Measurements from ENCODE around the gene CZIB. TPM values are rescaled to one million over a fixed set of nuclear protein-coding genes. Genes with fewer than 3 reads are reported as not detected.

The CZIB gene
- total RNA-seq, 4 donors from 2014 or later = 11.2 to 61.9 (median 39.7) TPM

DNA sequence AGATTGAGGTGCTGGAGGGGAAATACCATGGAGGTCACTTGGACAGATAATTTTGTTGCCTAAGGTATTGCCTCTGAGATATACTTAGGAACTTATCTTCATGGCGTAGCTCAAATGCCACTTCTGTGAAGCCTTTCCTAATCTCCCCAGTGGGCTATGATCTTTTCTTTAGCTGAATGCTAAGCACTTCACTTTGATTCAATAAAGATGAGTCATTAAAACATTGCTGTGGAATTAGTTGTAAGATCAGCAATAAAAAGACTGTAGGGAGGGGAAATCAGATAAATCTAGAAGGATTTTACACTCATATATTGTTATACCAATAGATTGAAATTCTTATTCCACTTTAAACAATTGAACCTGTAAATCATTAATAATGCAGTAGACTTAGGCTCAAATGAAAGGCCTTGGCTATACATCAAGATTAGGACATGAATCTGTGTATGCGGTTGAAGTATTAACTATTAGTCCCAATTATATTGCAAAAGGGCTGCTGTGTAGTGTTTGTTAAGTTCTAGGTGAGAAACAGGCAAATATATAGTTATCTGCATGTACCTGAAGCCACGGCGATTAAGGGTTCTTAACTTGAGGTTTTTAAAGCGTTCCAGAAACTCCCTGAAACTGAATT lies 37.1 kb upstream of the CZIB start:
- Histone ChIP-seq H3K27ac (no peak overlapping the region), H3K36me3 (no peaks in the 10 kb centered on the region), H3K9me3 (no peaks in the 10 kb centered on the region), H3K4me3 (no peak overlapping the region), H3K27me3 (no peaks in the 10 kb centered on the region), H3K4me1 (no peaks in the 10 kb centered on the region)
- DNase-seq = no peak
- intact Hi-C loops (cut with DNase I; ENCODE audit: low total_unique reads) (no loop called here), in situ Hi-C loops (cut with MboI; ENCODE audit: low pct_ligation_motif_present in 1 of 4, low pct_unique_long_range_greater_than_20kb in 1 of 4, low sequenced_read_pairs in 3 of 4) (no loop called here)
- TF ChIP-seq POLR2A (IDR thresholded peaks at IDR 0.05) (no peak), CTCF (IDR thresholded peaks at IDR 0.05) (no peak), POLR2AphosphoS5 (IDR thresholded peaks at IDR 0.05) (no peak), EP300 (IDR thresholded peaks at IDR 0.05; ENCODE audit: low read depth) (no peak)
- 92% methylated on average over 5 of the region's 5 CpGs for WGBS, 2 donors (ENCODE audit: low coverage in 1 of 2)

- Histone ChIP-seq H3K4me3 (no peak overlapping the region), H3K4me1 (no peaks in the 10 kb centered on the region), H3K27me3 (no peaks in the 10 kb centered on the region), H3K36me3 (no peaks in the 10 kb centered on the region), H3K27ac (no peak overlapping the region), H3K9me3 (no peaks in the 10 kb centered on the region)
- 95% methylated on average over 11 of the region's 11 CpGs; no CpG with 5 or more reads in 1 of the 2 donors for WGBS, 2 donors (ENCODE audit: low coverage in 1 of 2)
- intact Hi-C loops (cut with DNase I; ENCODE audit: low total_unique reads) (no loop called here), in situ Hi-C loops (cut with MboI; ENCODE audit: low pct_ligation_motif_present in 1 of 4, low pct_unique_long_range_greater_than_20kb in 1 of 4, low sequenced_read_pairs in 3 of 4) (no loop called here)
- DNase-seq = no peak
- TF ChIP-seq POLR2AphosphoS5 (IDR thresholded peaks at IDR 0.05) (no peak), EP300 (IDR thresholded peaks at IDR 0.05; ENCODE audit: low read depth) (no peak)
Measured at GRCh38 chr1:53256511-53257453, 36.3 kb upstream of the CZIB start.

DNA sequence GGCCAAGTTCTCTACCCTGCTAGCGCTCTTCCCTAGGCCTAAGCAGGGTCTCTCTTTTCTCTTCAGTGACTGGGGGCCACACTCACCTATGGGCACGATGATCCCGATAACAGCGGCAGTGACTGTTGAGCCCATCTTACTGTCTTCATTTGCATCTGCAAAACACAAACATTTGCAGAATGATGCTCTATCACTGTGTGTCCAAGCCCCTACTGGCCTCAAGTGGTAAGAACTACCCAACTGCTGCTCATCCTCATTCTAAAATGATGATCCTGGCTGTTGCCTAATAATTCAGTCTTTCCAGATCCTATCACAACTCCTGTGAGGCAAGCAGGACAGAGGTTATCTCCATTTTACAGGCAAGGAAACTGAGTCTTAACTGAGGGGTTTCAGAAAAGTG lies 34.6 kb upstream of the CZIB start:
- Histone ChIP-seq H3K27me3 (no peaks in the 10 kb centered on the region), H3K4me1 (no peaks in the 10 kb centered on the region), H3K9me3 (no peaks in the 10 kb centered on the region), H3K4me3 (no peak overlapping the region), H3K36me3 (no peaks in the 10 kb centered on the region), H3K27ac (no peak overlapping the region)
- intact Hi-C loops (cut with DNase I; ENCODE audit: low total_unique reads) (no loop called here), in situ Hi-C loops (cut with MboI; ENCODE audit: low pct_ligation_motif_present in 1 of 4, low pct_unique_long_range_greater_than_20kb in 1 of 4, low sequenced_read_pairs in 3 of 4) (no loop called here)
- TF ChIP-seq POLR2AphosphoS5 (IDR thresholded peaks at IDR 0.05) (no peak), EP300 (IDR thresholded peaks at IDR 0.05; ENCODE audit: low read depth) (no peak), CTCF (IDR thresholded peaks at IDR 0.05) (no peak), POLR2A (IDR thresholded peaks at IDR 0.05) (no peak)
- 95 to 100% methylated on average over 4 of the region's 4 CpGs for WGBS, 2 donors (ENCODE audit: low coverage in 1 of 2)
- DNase-seq = no peak

DNA sequence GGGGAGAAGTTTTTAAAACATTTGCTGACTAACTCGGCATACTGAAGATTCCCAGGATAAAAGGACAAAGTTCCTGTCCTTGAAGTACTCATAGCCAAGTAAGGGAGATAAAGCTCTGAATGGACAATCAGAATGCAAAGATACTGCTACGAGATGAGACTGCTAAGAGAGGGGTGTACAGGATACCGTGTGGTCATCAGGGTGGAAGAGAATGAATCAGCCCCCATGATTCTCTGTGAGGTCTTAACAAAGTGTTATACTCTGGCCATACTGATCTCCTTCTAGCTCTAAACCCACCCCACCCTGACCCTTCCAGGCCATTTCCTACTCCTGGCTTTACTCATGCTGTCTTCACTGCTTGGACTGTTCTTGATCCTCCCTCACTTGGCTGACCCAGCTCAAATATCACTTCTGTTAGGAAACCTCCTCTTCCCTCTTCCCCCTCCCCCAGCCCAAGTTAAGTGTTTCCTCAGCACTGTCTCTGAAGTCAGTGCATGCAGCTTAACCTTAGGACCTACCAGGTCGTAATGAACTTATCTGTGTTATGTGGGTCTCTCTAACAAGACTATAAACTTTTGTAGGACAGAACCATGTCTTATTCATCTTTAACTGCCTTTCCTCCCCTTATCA lies 33.7 kb upstream of the CZIB start:
- H3K36me3 ChIP-seq = no peaks in the 10 kb centered on the region
- no peaks in the 10 kb centered on the region for H3K27me3 ChIP-seq
- in situ Hi-C loops (cut with MboI; ENCODE audit: low pct_ligation_motif_present in 1 of 4, low pct_unique_long_range_greater_than_20kb in 1 of 4, low sequenced_read_pairs in 3 of 4) (no loop called here), intact Hi-C loops (cut with DNase I; ENCODE audit: low total_unique reads) (no loop called here)
- no peaks in the 10 kb centered on the region for H3K4me1 ChIP-seq
- DNase-seq = no peak
- TF ChIP-seq CTCF (IDR thresholded peaks at IDR 0.05) (no peak), EP300 (IDR thresholded peaks at IDR 0.05; ENCODE audit: low read depth) (no peak), POLR2A (IDR thresholded peaks at IDR 0.05) (no peak), POLR2AphosphoS5 (IDR thresholded peaks at IDR 0.05) (no peak)
- 80 to 83% methylated on average over 4 of the region's 4 CpGs for WGBS, 2 donors (ENCODE audit: low coverage in 1 of 2)
- H3K9me3 ChIP-seq = no peaks in the 10 kb centered on the region
- H3K4me3 ChIP-seq = no peak overlapping the region
- no peak overlapping the region for H3K27ac ChIP-seq

All from transverse colon (tissue), 4 donors.